GM19455 (cell line): Measurements from ENCODE around the gene PLA2G2A.

Source experiments
- ATAC-seq: cut with Tn5 transposase; IDR thresholded peaks from one replicate; pipeline ENCODE4 v1.9.1; 2021; ENCODE audit not compliant: unreplicated experiment

The PLA2G2A gene

GRCh38 chr1:19974822-19975416 is 4.5 kb downstream of the PLA2G2A start:
- ATAC-seq = no peak

GRCh38 chr1:19973616-19974015 is 5.8 kb downstream of the PLA2G2A start:
- ATAC-seq = no peak

GRCh38 chr1:19971664-19972063 is 7.8 kb downstream of the PLA2G2A start:
- no peak for ATAC-seq

- ATAC-seq = no peak
These were observed 9.3 kb downstream of the PLA2G2A start for GRCh38 chr1:19969898-19970660.

GRCh38 chr1:19967808-19968207 is 11.6 kb downstream of the PLA2G2A start:
- no peak for ATAC-seq

GRCh38 chr1:19964542-19964941 is 14.9 kb downstream of the PLA2G2A start:
- no peak for ATAC-seq

GRCh38 chr1:19963636-19964035 is 15.8 kb downstream of the PLA2G2A start:
- no peak for ATAC-seq

- ATAC-seq = no peak
These were observed 18.8 kb downstream of the PLA2G2A start for GRCh38 chr1:19960591-19960990.

- ATAC-seq = no peak
These were observed 21.6 kb downstream of the PLA2G2A start for GRCh38 chr1:19957779-19958178.

GRCh38 chr1:19955534-19956170 is 23.8 kb downstream of the PLA2G2A start:
- ATAC-seq = no peak

- no peak for ATAC-seq
These were observed 25.4 kb downstream of the PLA2G2A start for GRCh38 chr1:19954059-19954458.

- no peak for ATAC-seq
These were observed 30.4 kb downstream of the PLA2G2A start for GRCh38 chr1:19949016-19949415.

- ATAC-seq = no peak
These were observed 32.4 kb downstream of the PLA2G2A start for GRCh38 chr1:19946971-19947370.

GRCh38 chr1:19946331-19946751 is 33.1 kb downstream of the PLA2G2A start:
- ATAC-seq = no peak

GRCh38 chr1:19945914-19946313 is 33.5 kb downstream of the PLA2G2A start:
- no peak for ATAC-seq

GRCh38 chr1:19942657-19943056 is 36.8 kb downstream of the PLA2G2A start:
- no peak for ATAC-seq

GRCh38 chr1:19942088-19942487 is 37.3 kb downstream of the PLA2G2A start:
- no peak for ATAC-seq

- ATAC-seq = no peak
These were observed 38.2 kb downstream of the PLA2G2A start for GRCh38 chr1:19941206-19941568.

GRCh38 chr1:19940486-19941205 is 38.8 kb downstream of the PLA2G2A start:
- no peak for ATAC-seq

- no peak for ATAC-seq
These were observed 40.9 kb downstream of the PLA2G2A start for GRCh38 chr1:19938472-19938871.

GRCh38 chr1:19936061-19936750 is 43.2 kb downstream of the PLA2G2A start:
- no peak for ATAC-seq
